Vagina (tissue), 2 donors: Measurements from ENCODE around the gene PDE8A.

Experiments
- CTCF ChIP-seq, 3 experiments: fragments of 450-650 bp in 2 of 3; fragments of 200-600 bp in 1 of 3; sonication (generic) in 1 of 3; IDR thresholded peaks; one replicate each; pipeline ENCODE4 v1.5.1; 2017 to 2019; ENCODE audit warnings: antibody characterized with exemption in 3 of 3, mild to moderate bottlenecking in 2 of 3, moderate library complexity in 2 of 3
- POLR2A ChIP-seq, 2 donors: fragments of 450-650 bp; IDR thresholded peaks; one replicate each; pipeline ENCODE4 v1.6.1; 2017; ENCODE audit warnings: antibody characterized with exemption in 2 of 2, mild to moderate bottlenecking in 2 of 2, moderate library complexity in 2 of 2
- POLR2AphosphoS5 ChIP-seq, 2 donors: sonication (generic); formaldehyde crosslinking; IDR thresholded peaks; one replicate each; pipeline ENCODE4 v1.9.0; 2017; ENCODE audit warnings: antibody characterized with exemption in 2 of 2, mild to moderate bottlenecking in 2 of 2, low read depth in 1 of 2; ENCODE audit not compliant: insufficient read depth in 1 of 2

DNA sequence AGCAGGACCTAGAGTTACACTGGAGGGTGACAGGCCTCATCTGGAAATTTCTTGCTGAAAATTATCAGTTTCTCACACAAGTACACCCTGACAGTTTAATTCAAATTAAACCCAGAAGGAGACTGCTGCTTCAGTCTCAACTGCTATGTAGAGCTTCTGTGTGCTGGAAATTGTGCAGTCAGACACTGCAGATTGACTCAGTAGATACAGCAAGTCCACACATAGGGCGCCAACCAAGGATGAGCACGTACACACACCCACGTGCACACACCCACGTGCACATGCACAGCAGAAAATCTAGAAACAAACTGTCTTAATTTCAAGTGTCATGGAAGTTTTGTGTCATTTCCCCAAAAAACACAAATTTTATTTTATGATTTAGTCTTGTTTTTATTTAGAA, 192.9 kb downstream of the PDE8A start:
- TF ChIP-seq CTCF (IDR thresholded peaks at IDR 0.05) (no peak), POLR2AphosphoS5 (IDR thresholded peaks at IDR 0.05; ENCODE audit: insufficient read depth in 1 of 2, low read depth in 1 of 2) (no peak), POLR2A (IDR thresholded peaks at IDR 0.05) (no peak)
